HG02798 (cell line): Measurements from ENCODE around the gene ERICH6B.

Source experiments
- ATAC-seq: cut with Tn5 transposase; IDR thresholded peaks from one replicate; pipeline ENCODE4 v1.9.1; 2021; ENCODE audit warnings: mild to moderate bottlenecking; ENCODE audit not compliant: unreplicated experiment, poor library complexity

The ERICH6B gene

GRCh38 chr13:45545686-45546409, 69.7 kb downstream of the ERICH6B start:
- ATAC-seq, result no peak

GRCh38 chr13:45544520-45544919, 71.0 kb downstream of the ERICH6B start:
- ATAC-seq, result no peak

GRCh38 chr13:45542878-45543277, 72.7 kb downstream of the ERICH6B start:
- ATAC-seq, result no peak

DNA sequence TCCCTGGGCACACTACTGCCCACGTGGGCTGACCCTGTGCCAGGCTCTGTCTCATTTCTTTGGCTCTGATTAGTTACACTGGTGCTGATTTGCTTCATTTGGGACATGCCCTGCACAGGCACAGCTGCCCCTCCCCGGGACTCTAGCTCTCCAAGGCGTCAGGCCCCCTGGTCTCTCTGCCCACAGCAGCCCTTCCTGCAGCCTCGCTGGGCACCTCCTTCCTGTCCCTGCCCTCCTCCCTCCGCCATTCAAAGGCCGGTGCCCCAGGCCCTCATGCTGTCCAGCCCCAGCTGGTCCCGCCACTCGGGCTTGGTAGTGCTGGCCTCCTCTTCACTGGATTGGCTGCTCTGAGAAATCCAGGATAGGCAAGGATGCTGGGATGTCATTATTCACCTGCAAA, 73.1 kb downstream of the ERICH6B start:
- no peak for ATAC-seq

- ATAC-seq, result no peak
These were observed 73.7 kb downstream of the ERICH6B start for GRCh38 chr13:45541806-45542205.

DNA sequence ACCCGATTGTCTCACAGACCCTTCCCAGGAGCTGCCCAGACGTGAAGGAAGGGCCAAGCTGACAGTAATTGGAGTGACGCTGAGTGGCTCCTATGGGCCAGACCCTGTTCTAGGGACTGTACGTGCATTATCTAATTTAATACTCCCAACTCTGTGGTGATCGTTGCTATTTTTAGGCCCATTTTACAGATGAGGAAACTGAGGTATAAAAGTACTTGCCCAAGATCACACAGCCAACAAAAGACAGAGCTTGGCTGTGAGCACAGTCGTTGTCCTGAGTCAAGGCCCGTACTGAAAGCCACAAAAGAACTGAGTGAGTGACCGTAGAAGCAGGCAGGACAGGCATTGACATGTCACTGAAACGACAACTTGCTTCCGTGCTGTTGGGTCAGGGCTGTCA, 74.7 kb downstream of the ERICH6B start:
- no peak for ATAC-seq

GRCh38 chr13:45540195-45540594, 75.3 kb downstream of the ERICH6B start:
- ATAC-seq, result no peak

DNA sequence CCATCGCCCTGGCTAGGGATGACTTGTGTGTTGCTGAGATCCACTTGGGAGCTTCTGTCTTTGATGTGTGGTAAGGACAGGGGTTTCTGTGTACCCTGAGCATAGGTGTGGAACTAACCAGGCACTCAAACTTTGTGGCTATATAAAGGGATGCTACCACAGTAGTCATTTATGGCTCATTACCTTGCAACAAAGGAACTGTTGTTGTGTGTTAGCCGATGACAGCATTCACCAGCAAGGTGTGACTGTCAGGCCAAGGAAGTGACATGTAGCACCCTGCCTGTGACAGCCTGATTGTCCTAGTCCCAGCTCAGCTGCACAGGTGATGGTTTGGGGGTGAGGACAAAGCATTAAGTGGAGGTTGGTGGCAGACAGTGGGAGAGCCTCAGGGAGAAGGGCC, 77.2 kb downstream of the ERICH6B start:
- no peak for ATAC-seq

GRCh38 chr13:45537516-45537915, 78.0 kb downstream of the ERICH6B start:
- ATAC-seq, result no peak

GRCh38 chr13:45536224-45536623, 79.3 kb downstream of the ERICH6B start:
- ATAC-seq, result no peak

DNA sequence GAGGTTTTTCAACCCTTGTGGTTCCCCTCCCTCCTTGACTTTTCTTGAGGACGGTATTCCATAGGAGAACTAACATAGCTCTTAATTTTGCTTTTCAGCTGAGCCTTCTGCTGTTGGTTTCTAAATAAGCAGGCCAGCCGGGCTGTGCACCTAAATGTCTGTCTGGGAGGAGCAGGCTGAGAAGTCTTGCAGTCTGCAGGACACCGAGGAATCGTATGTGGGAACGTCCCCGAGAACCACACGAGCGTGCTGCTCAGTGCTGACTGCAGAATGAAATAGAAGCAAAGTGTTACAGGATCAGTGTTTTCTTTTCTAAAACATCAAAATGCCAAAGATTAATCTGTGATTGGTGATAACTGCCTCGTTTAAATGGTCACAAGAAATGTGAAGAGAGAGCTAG, 80.9 kb downstream of the ERICH6B start:
- ATAC-seq, result no peak

DNA sequence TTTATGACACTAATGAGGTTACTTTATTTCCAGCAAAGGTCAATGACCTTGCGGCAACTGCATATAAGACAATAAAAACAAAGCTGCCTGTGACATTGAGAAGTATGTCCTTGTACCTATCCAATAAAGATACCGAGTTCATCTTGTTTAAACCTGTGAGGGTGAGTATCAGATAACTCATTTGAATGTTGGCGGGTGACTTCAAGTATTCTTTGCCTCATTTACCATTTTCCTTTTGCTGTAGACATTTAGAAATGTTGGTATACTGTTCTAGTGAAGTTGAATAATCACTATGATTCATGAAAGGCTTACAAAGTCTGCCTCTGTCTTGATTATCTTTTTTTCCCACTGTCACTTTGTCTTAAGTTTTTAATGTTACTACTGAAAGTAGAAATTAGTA, 85.8 kb downstream of the ERICH6B start:
- ATAC-seq, result no peak

DNA sequence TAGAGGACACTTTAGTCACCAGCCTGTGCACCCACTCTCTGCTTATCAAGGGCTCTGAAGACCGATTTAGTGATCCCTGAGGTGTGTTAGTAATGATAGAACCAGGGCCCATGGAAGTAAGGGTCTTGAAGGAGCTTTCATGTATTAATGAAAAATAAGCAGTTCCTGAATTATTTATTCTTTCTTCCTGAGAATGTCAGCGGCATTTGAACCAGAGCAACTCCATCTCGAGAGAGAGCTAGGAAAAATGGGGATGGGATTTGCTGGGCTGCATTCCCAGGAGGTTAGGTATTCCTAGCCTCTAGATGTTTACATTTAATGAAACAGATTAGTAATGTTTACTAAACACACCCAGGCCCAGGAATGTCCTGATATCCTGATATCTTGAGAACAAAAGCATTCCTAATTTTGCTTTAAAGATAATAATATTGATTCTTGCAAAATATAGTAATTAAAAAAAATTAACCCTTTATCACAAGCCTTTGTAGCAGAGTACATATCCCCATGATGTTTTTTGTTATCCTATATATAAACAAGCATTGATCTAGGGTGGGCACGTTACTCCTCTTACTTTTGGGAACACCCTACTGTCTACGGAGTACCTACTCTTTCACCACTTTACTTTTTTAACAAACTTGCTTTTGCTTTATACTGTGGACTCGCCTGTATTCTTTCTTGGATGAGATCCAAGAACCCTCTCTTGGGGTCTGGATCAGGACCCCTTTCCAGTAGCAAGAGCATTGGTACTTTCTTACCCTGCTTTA, 87.7 kb downstream of the ERICH6B start:
- ATAC-seq, result no peak

DNA sequence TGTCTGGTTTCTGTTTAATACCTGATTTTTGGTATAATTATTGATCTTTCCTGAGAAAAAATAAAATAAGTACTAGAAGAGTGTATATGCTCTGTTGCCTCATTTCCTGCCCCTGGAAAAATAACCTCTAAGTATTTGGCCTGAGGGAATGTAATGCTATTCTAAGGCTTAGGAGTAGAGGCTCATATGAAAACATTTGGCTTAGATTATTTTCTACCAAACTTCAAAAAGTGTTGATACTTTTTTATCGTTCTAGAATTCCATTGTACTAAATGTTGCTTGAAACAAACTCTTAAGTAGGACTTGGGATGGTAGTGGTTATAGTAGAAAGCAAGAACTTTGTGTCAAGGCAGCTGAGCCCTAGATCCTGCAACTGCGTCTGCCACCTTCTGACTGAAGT, 93.0 kb downstream of the ERICH6B start:
- no peak for ATAC-seq

DNA sequence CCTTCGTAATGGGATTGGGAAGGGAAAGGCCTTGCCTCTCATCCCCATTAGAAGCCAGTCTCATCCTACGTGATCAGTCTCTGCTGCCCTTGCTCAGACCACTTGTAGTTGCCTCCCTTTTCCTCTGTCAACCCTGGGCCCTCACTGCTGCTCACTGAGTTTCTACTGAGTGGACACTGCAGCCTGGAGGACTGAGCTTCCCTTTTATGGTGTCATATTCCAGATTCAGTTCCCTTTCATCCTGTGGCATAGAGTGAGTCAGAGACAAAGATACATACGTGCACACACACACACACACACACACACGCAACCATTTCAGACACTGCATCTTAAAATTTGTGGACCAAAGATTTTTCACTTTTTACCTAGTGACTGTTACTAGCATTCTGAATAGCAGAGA, 94.2 kb downstream of the ERICH6B start:
- ATAC-seq, result no peak

- ATAC-seq, result no peak
These were observed 96.0 kb downstream of the ERICH6B start for GRCh38 chr13:45519493-45519892.

- no peak for ATAC-seq
These were observed 96.9 kb downstream of the ERICH6B start for GRCh38 chr13:45518525-45519245.

DNA sequence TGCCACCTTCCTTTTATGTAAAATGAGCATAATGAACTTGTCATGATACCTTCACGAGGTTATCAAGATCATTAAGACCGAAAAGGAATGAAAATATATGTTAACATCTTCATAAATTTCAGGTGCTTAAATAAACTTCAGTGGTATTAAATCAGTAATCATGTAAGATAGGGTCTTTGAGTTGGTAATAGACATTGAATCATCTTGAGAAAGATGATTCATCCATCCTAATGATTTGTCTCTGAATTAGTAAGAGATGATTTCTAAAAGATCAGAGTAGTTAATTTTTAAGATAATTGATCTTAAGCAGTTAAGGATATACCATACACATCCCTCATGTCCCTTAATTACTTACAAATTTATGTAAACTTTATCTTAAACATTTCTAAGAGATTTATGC, 98.8 kb downstream of the ERICH6B start:
- ATAC-seq, result no peak

GRCh38 chr13:45512098-45512496, 103.4 kb downstream of the ERICH6B start:
- ATAC-seq, result no peak

GRCh38 chr13:45511310-45512097, 104.0 kb downstream of the ERICH6B start:
- ATAC-seq, result no peak

- no peak for ATAC-seq
These were observed 104.9 kb downstream of the ERICH6B start for GRCh38 chr13:45510672-45511071.
